Glutamatergic neuron (in vitro differentiated cells): ENCODE measurements around the gene UGT2A2. TPM values are rescaled to one million over a fixed set of nuclear protein-coding genes. Genes with fewer than 3 reads are reported as not detected.

ENCODE experiments used
- DNase-seq: peaks from one replicate; pipeline ENCODE4 v3.0.0; 2022
- H3K27ac Mint-ChIP-seq: one replicate; pipeline ENCODE4 v1.8.0; 2020; ENCODE audit warnings: mild to moderate bottlenecking, mixed read lengths, inconsistent platforms; ENCODE audit not compliant: unreplicated experiment
- H3K27me3 Mint-ChIP-seq: one replicate; pipeline ENCODE4 v1.8.0; 2020; ENCODE audit warnings: mild to moderate bottlenecking, moderate library complexity, mixed read lengths, inconsistent platforms; ENCODE audit not compliant: unreplicated experiment
- H3K36me3 Mint-ChIP-seq: one replicate; pipeline ENCODE4 v1.8.0; 2020; ENCODE audit warnings: mild to moderate bottlenecking, mixed read lengths, inconsistent platforms; ENCODE audit not compliant: unreplicated experiment
- H3K4me1 Mint-ChIP-seq: one replicate; pipeline ENCODE4 v1.8.0; 2020; ENCODE audit warnings: mild to moderate bottlenecking, low read depth, mixed read lengths, inconsistent platforms; ENCODE audit not compliant: unreplicated experiment
- H3K4me3 Mint-ChIP-seq: one replicate; pipeline ENCODE4 v1.8.0; 2020; ENCODE audit warnings: mild to moderate bottlenecking, mixed read lengths, inconsistent platforms; ENCODE audit not compliant: unreplicated experiment
- H3K9me3 Mint-ChIP-seq: one replicate; pipeline ENCODE4 v1.8.0; 2020; ENCODE audit warnings: mild to moderate bottlenecking, moderate library complexity, mixed read lengths, inconsistent platforms; ENCODE audit not compliant: unreplicated experiment
- CTCF ChIP-seq: fragments of 200-600 bp; sonication (generic); IDR thresholded peaks from one replicate; pipeline ENCODE4 v1.5.0; 2021; ENCODE audit not compliant: partially characterized antibody, unreplicated experiment
- total RNA-seq: library from RNA; stranded (reverse); fragmentation: NEBNext Ultra II Directional; extraction: Animal tissue kit (Norgen Biotek cat#: 25700); gene quantifications from one replicate; pipeline ENCODE4 v1.2.1, GENCODE V29; 2021; ENCODE audit not compliant: unreplicated experiment

Gene UGT2A2
- total RNA-seq, 1 donor from 2014 or later = not detected

- Mint-ChIP-seq H3K27me3 (no peaks in the 10 kb centered on the region), H3K4me3 (no peak overlapping the region), H3K4me1 (no peaks in the 10 kb centered on the region), H3K36me3 (no peaks in the 10 kb centered on the region), H3K27ac (no peak overlapping the region), H3K9me3 (no peaks in the 10 kb centered on the region)
- no peak for DNase-seq
- no peak for TF ChIP-seq CTCF
Measured at GRCh38 chr4:69549651-69550050, 89.8 kb downstream of the UGT2A2 start.

GRCh38 chr4:69546134-69546765 lies 93.2 kb downstream of the UGT2A2 start:
- Mint-ChIP-seq H3K27ac (no peak overlapping the region), H3K4me3 (no peak overlapping the region), H3K27me3 (no peaks in the 10 kb centered on the region), H3K36me3 (no peaks in the 10 kb centered on the region), H3K9me3 (no peaks in the 10 kb centered on the region), H3K4me1 (no peaks in the 10 kb centered on the region)
- TF ChIP-seq CTCF = no peak
- DNase-seq = no peak

Other genes with a start within 250 kb of the UGT2A2 start
- not detected for gene UGT2B4, start 143.7 kb downstream of the UGT2A2 start, total RNA-seq
- not detected for gene UGT2A1, start 13.6 kb upstream of the UGT2A2 start, total RNA-seq
- gene SULT1B1, start 121.0 kb upstream of the UGT2A2 start, total RNA-seq = 0.10 TPM
- gene SULT1E1, start 220.5 kb upstream of the UGT2A2 start, total RNA-seq = not detected